HEK293 (cell line): ENCODE results near the gene GAST.

Source experiments
- EGR2 ChIP-seq: fragments of 450-650 bp; formaldehyde crosslinking; IDR thresholded peaks from 2 replicates; pipeline ENCODE4 v1.5.1; 2016; ENCODE audit warnings: low read depth, missing biosample characterization, missing genetic modification characterization
- GLIS1 ChIP-seq: fragments of 450-650 bp; formaldehyde crosslinking; IDR thresholded peaks from 2 replicates; pipeline ENCODE4 v1.5.1; 2016; ENCODE audit warnings: missing biosample characterization, missing genetic modification characterization
- GLIS2 ChIP-seq: fragments of 450-650 bp; formaldehyde crosslinking; IDR thresholded peaks from 2 replicates; pipeline ENCODE4 v1.5.1; 2016; ENCODE audit warnings: missing biosample characterization, missing genetic modification characterization
- INSM2 ChIP-seq: fragments of 450-650 bp; formaldehyde crosslinking; IDR thresholded peaks from 2 replicates; pipeline ENCODE4 v1.5.1; 2016; ENCODE audit warnings: missing biosample characterization, missing genetic modification characterization
- KLF1 ChIP-seq: fragments of 450-650 bp; formaldehyde crosslinking; IDR thresholded peaks from 2 replicates; pipeline ENCODE4 v1.5.1; 2016; ENCODE audit warnings: missing biosample characterization, missing genetic modification characterization
- KLF9 ChIP-seq: fragments of 450-650 bp; formaldehyde crosslinking; IDR thresholded peaks from 2 replicates; pipeline ENCODE4 v1.5.1; 2016; ENCODE audit warnings: missing biosample characterization, missing genetic modification characterization, low read depth
- MZF1 ChIP-seq: fragments of 450-650 bp; formaldehyde crosslinking; IDR thresholded peaks from 2 replicates; pipeline ENCODE4 v1.5.1; 2017; ENCODE audit warnings: missing biosample characterization, missing genetic modification characterization, borderline replicate concordance
- PRDM10 ChIP-seq: fragments of 450-650 bp; formaldehyde crosslinking; IDR thresholded peaks from 2 replicates; pipeline ENCODE4 v1.5.1; 2016; ENCODE audit warnings: missing biosample characterization, missing genetic modification characterization
- SETDB1 ChIP-seq: IDR thresholded peaks from one replicate; pipeline ENCODE4 v1.6.1; 2017; ENCODE audit warnings: mild to moderate bottlenecking, low read length, moderate library complexity, mixed read lengths; ENCODE audit not compliant: insufficient read length
- SP7 ChIP-seq: fragments of 450-650 bp; formaldehyde crosslinking; IDR thresholded peaks from 2 replicates; pipeline ENCODE4 v1.5.1; 2016; ENCODE audit warnings: missing biosample characterization, missing genetic modification characterization
- ZBTB8A ChIP-seq: fragments of 450-650 bp; formaldehyde crosslinking; IDR thresholded peaks from 2 replicates; pipeline ENCODE4 v1.5.1; 2016; ENCODE audit warnings: missing biosample characterization, missing genetic modification characterization
- ZEB2 ChIP-seq: fragments of 450-650 bp; formaldehyde crosslinking; IDR thresholded peaks from 2 replicates; pipeline ENCODE4 v1.5.1; 2016; ENCODE audit warnings: missing biosample characterization, missing genetic modification characterization
- ZFHX2 ChIP-seq: fragments of 450-650 bp; formaldehyde crosslinking; conservative IDR thresholded peaks from 2 replicates; pipeline ENCODE4 v1.5.1; 2016; ENCODE audit warnings: missing biosample characterization, missing genetic modification characterization
- ZFP69B ChIP-seq: fragments of 450-650 bp; formaldehyde crosslinking; IDR thresholded peaks from 2 replicates; pipeline ENCODE4 v1.5.1; 2016; ENCODE audit warnings: missing biosample characterization, missing genetic modification characterization
- ZIC2 ChIP-seq: fragments of 450-650 bp; formaldehyde crosslinking; IDR thresholded peaks from 2 replicates; pipeline ENCODE4 v1.5.1; 2016; ENCODE audit warnings: missing biosample characterization, missing genetic modification characterization
- ZNF157 ChIP-seq: fragments of 450-650 bp; formaldehyde crosslinking; IDR thresholded peaks from 2 replicates; pipeline ENCODE4 v1.5.1; 2016; ENCODE audit warnings: missing biosample characterization, missing genetic modification characterization
- ZNF2 ChIP-seq: fragments of 450-650 bp; formaldehyde crosslinking; IDR thresholded peaks from 2 replicates; pipeline ENCODE4 v1.5.1; 2016; ENCODE audit warnings: missing biosample characterization, missing genetic modification characterization
- ZNF274 ChIP-seq, 2 experiments: fragments of 200-500 bp in 1 of 2; fragments of 450-650 bp in 1 of 2; sonication (Bioruptor generic) in 1 of 2; formaldehyde crosslinking in 1 of 2; IDR thresholded peaks; 2 replicates each; pipeline versions ENCODE4 v1.5.1 to v1.6.1; 2014 to 2016; ENCODE audit warnings: borderline replicate concordance in 1 of 2, inconsistent platforms in 1 of 2, low read length in 1 of 2, missing biosample characterization in 1 of 2, missing genetic modification characterization in 1 of 2
- ZNF362 ChIP-seq: fragments of 450-650 bp; formaldehyde crosslinking; IDR thresholded peaks from 2 replicates; pipeline ENCODE4 v1.5.1; 2016; ENCODE audit warnings: missing biosample characterization, missing genetic modification characterization
- ZNF449 ChIP-seq: fragments of 450-650 bp; formaldehyde crosslinking; IDR thresholded peaks from 2 replicates; pipeline ENCODE4 v1.5.1; 2017; ENCODE audit warnings: missing biosample characterization, mild to moderate bottlenecking, missing genetic modification characterization, moderate library complexity
- ZNF473 ChIP-seq: fragments of 450-650 bp; formaldehyde crosslinking; IDR thresholded peaks from 2 replicates; pipeline ENCODE4 v1.5.1; 2017; ENCODE audit warnings: missing biosample characterization, missing genetic modification characterization
- ZNF510 ChIP-seq: fragments of 450-650 bp; formaldehyde crosslinking; IDR thresholded peaks from 2 replicates; pipeline ENCODE4 v1.5.1; 2018; ENCODE audit warnings: mild to moderate bottlenecking, missing genetic modification characterization, missing biosample characterization; ENCODE audit not compliant: insufficient replicate concordance
- ZNF561 ChIP-seq: fragments of 450-650 bp; IDR thresholded peaks from 2 replicates; pipeline ENCODE4 v1.5.1; 2018; ENCODE audit warnings: missing biosample characterization, missing genetic modification characterization, borderline replicate concordance
- ZNF629 ChIP-seq: fragments of 450-650 bp; formaldehyde crosslinking; IDR thresholded peaks from 2 replicates; pipeline ENCODE4 v1.5.1; 2017; ENCODE audit warnings: missing biosample characterization, missing genetic modification characterization
- ZNF692 ChIP-seq: fragments of 450-650 bp; formaldehyde crosslinking; IDR thresholded peaks from 2 replicates; pipeline ENCODE4 v1.5.1; 2016; ENCODE audit warnings: missing biosample characterization, missing genetic modification characterization
- ZNF747 ChIP-seq: fragments of 450-650 bp; formaldehyde crosslinking; IDR thresholded peaks from 2 replicates; pipeline ENCODE4 v1.5.1; 2016; ENCODE audit warnings: missing biosample characterization, missing genetic modification characterization
- ZNF76 ChIP-seq: fragments of 450-650 bp; formaldehyde crosslinking; IDR thresholded peaks from 2 replicates; pipeline ENCODE4; 2016; ENCODE audit warnings: low read depth, missing biosample characterization, missing genetic modification characterization, borderline replicate concordance
- ZNF785 ChIP-seq: fragments of 450-650 bp; formaldehyde crosslinking; IDR thresholded peaks from 2 replicates; pipeline ENCODE4 v1.5.1; 2016; ENCODE audit warnings: missing biosample characterization, missing genetic modification characterization
- ZNF830 ChIP-seq: fragments of 450-650 bp; IDR thresholded peaks from 2 replicates; pipeline ENCODE4 v1.5.0; 2018; ENCODE audit warnings: missing biosample characterization, missing genetic modification characterization, low read depth, mild to moderate bottlenecking, moderate library complexity
- ZSCAN30 ChIP-seq: fragments of 450-650 bp; IDR thresholded peaks from 2 replicates; pipeline ENCODE4 v1.5.1; 2018; ENCODE audit warnings: missing biosample characterization, mild to moderate bottlenecking, missing genetic modification characterization, moderate library complexity

GAST gene

GRCh38 chr17:41665566-41666236, 46.4 kb upstream of the GAST start (continued):
- TF ChIP-seq MZF1 (tag by site-specific recombination): no peak
- TF ChIP-seq KLF9: peak; percentile 15; the same call in 1 of the 2 replicates
- TF ChIP-seq ZNF157: no peak
- no peak for TF ChIP-seq INSM2 (tag by site-specific recombination)
- TF ChIP-seq KLF1 (tag by site-specific recombination): 0 out of 2 replicates have a peak, but pooled peaks have one; percentile 9
- no peak for TF ChIP-seq ZNF510 (tag by site-specific recombination)
- TF ChIP-seq ZFP69B: no peak
- TF ChIP-seq ZNF629 (tag by site-specific recombination): peak; percentile 25; the same call in 1 of the 2 replicates
- no peak for TF ChIP-seq ZNF473 (tag by site-specific recombination)
- no peak; the same call in 1 of the 2 replicates for TF ChIP-seq ZEB2 (tag by site-specific recombination)
- TF ChIP-seq ZBTB8A (tag by site-specific recombination): peak; percentile 36; the same call in 1 of the 2 replicates
- TF ChIP-seq ZNF2 (tag by site-specific recombination): peak; percentile 86
- no peak for TF ChIP-seq SETDB1
- TF ChIP-seq ZSCAN30: 0 out of 2 replicates have a peak, but pooled peaks have one; percentile 39
- TF ChIP-seq ZNF785 (tag by site-specific recombination): no peak
- TF ChIP-seq GLIS1: peak; percentile 84
- TF ChIP-seq ZNF830: no peak
- TF ChIP-seq ZNF747 (tag by site-specific recombination): no peak
- 0 out of 2 replicates have a peak, but pooled peaks have one; percentile 55 for TF ChIP-seq ZNF561
- TF ChIP-seq ZNF692 (tag by site-specific recombination): 0 out of 2 replicates have a peak, but pooled peaks have one; percentile 56
- no peak for TF ChIP-seq ZNF274 (IDR thresholded peaks at IDR 0.05; ENCODE audit: low read length)
- TF ChIP-seq ZNF274 (tag by site-specific recombination; IDR thresholded peaks at IDR 0.05; ENCODE audit: borderline replicate concordance): no peak
- TF ChIP-seq ZNF449 (tag by site-specific recombination): no peak
- no peak for TF ChIP-seq EGR2 (tag by site-specific recombination)
- peak; percentile 66 for TF ChIP-seq ZIC2 (tag by site-specific recombination)
- no peak for TF ChIP-seq PRDM10 (tag by site-specific recombination)
- TF ChIP-seq ZFHX2: peak; percentile 28; the same call in 1 of the 2 replicates
- peak; percentile 33; the same call in 1 of the 2 replicates for TF ChIP-seq ZNF76 (tag by site-specific recombination)
- no peak for TF ChIP-seq ZNF362 (tag by site-specific recombination)
- peak; percentile 86 for TF ChIP-seq GLIS2 (tag by site-specific recombination)
- peak; percentile 39; the same call in 1 of the 2 replicates for TF ChIP-seq SP7 (tag by site-specific recombination)
